ENCODE results near the gene TCP11L2.

Gene TCP11L2

DNA sequence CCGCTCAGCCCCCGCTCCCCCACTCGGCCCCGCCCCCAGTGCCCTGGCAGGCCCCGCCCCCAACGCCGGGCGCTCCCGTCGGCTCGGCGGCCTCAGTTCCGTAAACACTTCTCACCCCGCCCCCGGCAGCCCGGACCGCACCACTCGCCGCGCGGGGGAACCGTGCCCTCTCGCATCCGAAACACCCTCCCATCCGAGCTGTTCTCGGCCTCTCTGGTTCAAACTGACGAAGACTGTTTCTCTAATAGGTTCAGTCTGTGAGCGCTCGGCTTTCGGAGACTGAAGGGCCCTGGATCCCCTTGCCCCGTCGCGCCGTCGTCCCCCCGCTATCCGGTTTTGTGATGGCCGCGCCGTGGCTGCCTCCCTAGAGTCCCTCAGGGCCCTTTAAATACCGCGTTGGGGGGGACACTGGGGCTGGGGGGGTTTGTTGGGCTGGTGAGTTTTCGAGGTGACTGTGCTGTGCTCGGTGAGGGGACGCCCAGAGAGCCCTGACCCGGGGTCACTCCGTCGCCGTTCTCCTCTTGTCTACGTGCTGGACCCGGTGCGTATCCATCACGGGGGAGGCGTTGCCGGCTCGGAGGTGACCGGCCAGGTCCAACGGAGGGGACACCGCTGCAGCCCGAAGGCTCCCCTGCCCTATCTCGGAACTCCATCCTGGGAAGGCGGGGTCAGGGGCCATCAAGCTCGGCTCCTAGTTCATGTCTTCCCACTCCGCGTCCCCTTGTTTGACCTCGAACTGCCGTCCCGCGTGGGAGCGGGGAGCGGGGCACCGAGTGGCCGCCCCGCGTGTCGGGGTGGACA lies at the start of gene TCP11L2:
Gene TCP11L2, plus strand, starts transcription at position 333 of the 801 bp plus-strand sequence. CDS start 8,343 bp downstream, outside the sequence.
- Histone ChIP-seq H3K4me1 (ENCODE audit: control insufficient read depth, low read length) (peaks cover 27% of the 10 kb centered on the region), H3K4me2 (ENCODE audit: low read length) (peak within 1 kb of the TSS; percentile 99), H3K4me3 (ENCODE audit: low read length) (peak within 1 kb of the TSS; percentile 87), H3F3A (ENCODE audit: control insufficient read depth, insufficient read depth) (no peaks in the 10 kb centered on the region), H3K27me3 (ENCODE audit: control insufficient read depth, low read length) (no peaks in the 10 kb centered on the region), H3K79me2 (ENCODE audit: control insufficient read depth, low read length) (no peaks in the 10 kb centered on the region), H3K36me3 (ENCODE audit: control insufficient read depth, low read length) (no peaks in the 10 kb centered on the region), H3K9me2 (replicated peaks; ENCODE audit: control insufficient read depth, low read length) (no peaks in the 10 kb centered on the region), H4K20me1 (ENCODE audit: control insufficient read depth, insufficient read depth, low read depth, low read length) (no peaks in the 10 kb centered on the region), H3K27ac (ENCODE audit: low read depth, low read length) (0 out of 2 replicates have a peak within 1 kb of the TSS, but pooled peaks have one; percentile 41), H3K9me3 (ENCODE audit: control insufficient read depth, insufficient read depth, low read length) (no peaks in the 10 kb centered on the region)
- TF ChIP-seq, protein P1, sequence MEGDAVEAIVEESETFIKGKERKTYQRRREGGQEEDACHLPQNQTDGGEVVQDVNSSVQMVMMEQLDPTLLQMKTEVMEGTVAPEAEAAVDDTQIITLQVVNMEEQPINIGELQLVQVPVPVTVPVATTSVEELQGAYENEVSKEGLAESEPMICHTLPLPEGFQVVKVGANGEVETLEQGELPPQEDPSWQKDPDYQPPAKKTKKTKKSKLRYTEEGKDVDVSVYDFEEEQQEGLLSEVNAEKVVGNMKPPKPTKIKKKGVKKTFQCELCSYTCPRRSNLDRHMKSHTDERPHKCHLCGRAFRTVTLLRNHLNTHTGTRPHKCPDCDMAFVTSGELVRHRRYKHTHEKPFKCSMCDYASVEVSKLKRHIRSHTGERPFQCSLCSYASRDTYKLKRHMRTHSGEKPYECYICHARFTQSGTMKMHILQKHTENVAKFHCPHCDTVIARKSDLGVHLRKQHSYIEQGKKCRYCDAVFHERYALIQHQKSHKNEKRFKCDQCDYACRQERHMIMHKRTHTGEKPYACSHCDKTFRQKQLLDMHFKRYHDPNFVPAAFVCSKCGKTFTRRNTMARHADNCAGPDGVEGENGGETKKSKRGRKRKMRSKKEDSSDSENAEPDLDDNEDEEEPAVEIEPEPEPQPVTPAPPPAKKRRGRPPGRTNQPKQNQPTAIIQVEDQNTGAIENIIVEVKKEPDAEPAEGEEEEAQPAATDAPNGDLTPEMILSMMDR (IDR thresholded peaks at IDR 0.05; ENCODE audit: low read depth, low read length, poor library complexity, severe bottlenecking): no peak
- TF ChIP-seq EZH2phosphoT487 (IDR thresholded peaks at IDR 0.05; ENCODE audit: borderline replicate concordance, low read length): no peak

DNA sequence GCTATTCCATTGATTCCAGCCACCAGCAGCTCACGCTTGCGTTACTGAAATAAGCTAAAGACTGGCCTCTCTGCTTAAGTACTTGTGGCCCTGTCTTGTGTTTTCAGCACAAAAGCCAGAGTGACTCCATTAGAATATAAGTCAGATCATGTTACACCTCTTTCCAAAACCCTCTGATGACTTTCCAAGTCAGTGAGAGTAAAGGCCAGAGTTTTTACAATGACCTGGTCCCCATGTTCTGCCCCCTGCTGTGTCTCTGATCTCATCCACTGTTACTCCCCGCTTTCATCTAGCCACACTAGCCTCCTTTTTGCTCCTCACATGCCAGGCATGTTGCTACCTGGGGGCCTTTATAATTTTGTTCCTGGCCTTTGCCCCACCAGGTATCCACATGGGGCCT lies 47.8 kb upstream of the TCP11L2 start:
- H3K9me3 ChIP-seq (ENCODE audit: control insufficient read depth, insufficient read depth, low read length): no peaks in the 10 kb centered on the region
- H3K27me3 ChIP-seq (ENCODE audit: control insufficient read depth, low read length): no peaks in the 10 kb centered on the region
- no peak overlapping the region for H3K27ac ChIP-seq (ENCODE audit: low read depth, low read length)
- TF ChIP-seq, protein P1 (IDR thresholded peaks at IDR 0.05; ENCODE audit: low read depth, low read length, poor library complexity, severe bottlenecking): no peak
- no peak for TF ChIP-seq EZH2phosphoT487 (IDR thresholded peaks at IDR 0.05; ENCODE audit: borderline replicate concordance, low read length)
- H3K79me2 ChIP-seq (ENCODE audit: control insufficient read depth, low read length): no peaks in the 10 kb centered on the region
- peaks cover 23% of the 10 kb centered on the region for H3K4me1 ChIP-seq (ENCODE audit: control insufficient read depth, low read length)
- no peaks in the 10 kb centered on the region for H3K9me2 ChIP-seq (replicated peaks; ENCODE audit: control insufficient read depth, low read length)
- H3K36me3 ChIP-seq (ENCODE audit: control insufficient read depth, low read length): no peaks in the 10 kb centered on the region
- H3K4me2 ChIP-seq (ENCODE audit: low read length): no peak overlapping the region
- no peak overlapping the region for H3K4me3 ChIP-seq (ENCODE audit: low read length)
- no peaks in the 10 kb centered on the region for H4K20me1 ChIP-seq (ENCODE audit: control insufficient read depth, insufficient read depth, low read depth, low read length)
- 0 out of 2 replicates have a peak, but pooled peaks cover 4% of the 10 kb centered on the region for H3F3A ChIP-seq (ENCODE audit: control insufficient read depth, insufficient read depth)

DNA sequence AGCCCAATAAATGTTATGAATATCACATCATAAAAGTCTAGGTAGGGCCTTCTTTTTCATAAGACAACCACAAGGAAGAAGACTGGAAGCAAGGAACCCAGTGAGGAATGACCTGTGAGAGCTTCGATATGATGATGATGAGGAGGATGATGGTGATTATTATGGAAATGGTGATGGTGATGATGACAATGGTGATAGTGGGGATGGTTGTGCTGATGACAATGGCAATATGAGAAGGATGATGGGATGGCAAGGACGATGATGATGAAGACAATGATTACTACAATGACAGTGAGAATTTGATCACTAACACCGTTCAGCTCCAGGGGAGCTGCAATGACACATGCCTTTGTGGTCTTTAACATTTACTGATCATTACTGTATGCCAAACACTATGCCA lies 47.0 kb upstream of the TCP11L2 start:
- Histone ChIP-seq H3K27me3 (ENCODE audit: control insufficient read depth, low read length) (no peaks in the 10 kb centered on the region), H3F3A (ENCODE audit: control insufficient read depth, insufficient read depth) (no peaks in the 10 kb centered on the region), H3K4me1 (ENCODE audit: control insufficient read depth, low read length) (peaks cover 15% of the 10 kb centered on the region), H3K4me2 (ENCODE audit: low read length) (no peak overlapping the region), H4K20me1 (ENCODE audit: control insufficient read depth, insufficient read depth, low read depth, low read length) (no peaks in the 10 kb centered on the region), H3K36me3 (ENCODE audit: control insufficient read depth, low read length) (no peaks in the 10 kb centered on the region), H3K9me3 (ENCODE audit: control insufficient read depth, insufficient read depth, low read length) (no peaks in the 10 kb centered on the region), H3K27ac (ENCODE audit: low read depth, low read length) (no peak overlapping the region), H3K79me2 (ENCODE audit: control insufficient read depth, low read length) (no peaks in the 10 kb centered on the region), H3K4me3 (ENCODE audit: low read length) (no peak overlapping the region), H3K9me2 (replicated peaks; ENCODE audit: control insufficient read depth, low read length) (no peaks in the 10 kb centered on the region)
- TF ChIP-seq EZH2phosphoT487 (IDR thresholded peaks at IDR 0.05; ENCODE audit: borderline replicate concordance, low read length): no peak
- TF ChIP-seq, protein P1 (IDR thresholded peaks at IDR 0.05; ENCODE audit: low read depth, low read length, poor library complexity, severe bottlenecking): no peak

Data from DOHH2 (cell line).